AG04450 (cell line): Measurements from ENCODE around the gene FOXF2. TPM values are rescaled to one million over a fixed set of nuclear protein-coding genes. Genes with fewer than 3 reads are reported as not detected.

ENCODE experiments used
- CTCF ChIA-PET: fragments of 300-600, 350-600 bp; formaldehyde crosslinking; extraction: SDS; loops from one replicate; lab custom pipeline; 2022; ENCODE audit warnings: antibody characterized with exemption, inconsistent platforms; lab: Charles Lee
- POLR2A ChIA-PET: fragments of 350-600 bp; formaldehyde crosslinking; extraction: SDS; loops from one replicate; lab custom pipeline; 2021; ENCODE audit warnings: antibody characterized with exemption, inconsistent platforms; lab: Yijun Ruan, JAX
- DNase-seq: peaks from one replicate; pipeline ENCODE4 v3.0.0-alpha.2; 2011; ENCODE audit warnings: low read depth, low spot score
- H3K27ac ChIP-seq: one replicate; pipeline ENCODE4 v1.5.1; 2012; ENCODE audit warnings: low read depth, low read length, control low read depth
- H3K27me3 ChIP-seq: one replicate; pipeline ENCODE4 v1.6.0; 2012; ENCODE audit warnings: low read length; ENCODE audit not compliant: control insufficient read depth, insufficient read depth
- H3K4me3 ChIP-seq: 2 replicates; pipeline ENCODE4 v1.5.1; 2011; ENCODE audit warnings: mild to moderate bottlenecking, low read depth, low read length, control low read depth
- H3K9me3 ChIP-seq: 2 replicates; pipeline ENCODE4 v1.5.1; 2012; ENCODE audit warnings: low read length; ENCODE audit not compliant: control insufficient read depth, insufficient read depth
- polyA minus RNA-seq: library from RNA; depleted of rRNA, polyadenylated mRNA; stranded (reverse); fragments of >200 nt; gene quantifications from 2 replicates; pipeline ENCODE4 v1.2.3, GENCODE V29; 2011; rRNA and poly(A)+ RNA removed
- polyA plus RNA-seq: library from polyadenylated mRNA; depleted of rRNA; stranded (reverse); fragments of >200 nt; gene quantifications from 2 replicates; pipeline ENCODE4 v1.2.3, GENCODE V29; 2011; rRNA removed
- TF ChIP-seq, protein P1 (sequence below): IDR thresholded peaks from 2 replicates; pipeline ENCODE4 v1.5.1; 2011; ENCODE audit warnings: low read depth, low read length, control low read depth, inconsistent platforms

Gene FOXF2
- polyA plus RNA-seq (17.3 TPM in 2 replicates), polyA minus RNA-seq (13.0 and 13.8 TPM in 2 replicates)

DNA sequence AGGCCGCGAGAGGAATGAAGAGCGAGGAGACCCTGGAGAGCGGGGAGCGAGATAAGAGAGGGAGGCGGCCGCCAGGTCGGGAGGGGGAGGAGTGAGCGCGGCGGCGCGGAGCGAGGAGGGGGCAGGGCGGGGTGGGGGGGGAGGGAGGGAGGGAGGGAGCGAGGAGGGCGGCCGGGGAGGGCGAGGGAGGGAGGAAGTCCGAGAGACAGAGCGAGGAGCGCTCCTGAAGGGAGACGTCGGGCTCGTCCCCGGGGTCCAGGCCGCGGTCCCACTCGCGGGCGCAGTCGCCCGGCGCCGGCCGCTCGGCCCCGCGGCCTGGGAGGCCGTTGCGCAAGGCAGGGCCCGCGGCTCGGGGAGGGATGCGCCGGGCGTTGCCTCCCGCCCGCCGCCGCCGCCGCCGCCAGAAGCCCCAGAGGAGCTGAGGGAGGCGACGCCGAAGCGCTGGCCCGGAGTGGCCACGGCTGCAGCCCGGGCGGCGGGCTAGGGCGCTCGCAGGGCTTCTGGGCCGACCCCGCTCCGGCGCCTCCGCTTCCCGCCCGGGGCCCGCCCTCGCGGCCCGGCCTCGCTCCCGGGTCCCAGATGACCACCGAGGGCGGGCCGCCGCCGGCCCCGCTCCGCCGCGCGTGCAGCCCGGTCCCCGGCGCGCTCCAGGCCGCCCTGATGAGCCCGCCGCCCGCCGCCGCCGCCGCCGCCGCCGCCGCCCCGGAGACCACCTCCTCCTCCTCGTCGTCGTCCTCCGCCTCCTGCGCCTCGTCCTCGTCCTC, at the start of gene FOXF2:
FOXF2 (plus strand) TSS at position 208 of the 764 bp plus-strand sequence; CDS start at position 580, 372 bp downstream.
- Histone ChIP-seq H3K4me3 (peak within 1 kb of the TSS; percentile 76), H3K27me3 (no peaks in the 10 kb centered on the region), H3K9me3 (peaks cover 9% of the 10 kb centered on the region), H3K27ac (peak within 1 kb of the TSS; percentile 39)
- ChIA-PET POLR2A (no interaction called here), CTCF (interaction anchor here (1.1 kb wide), 1 partner anchor 477 kb away, joined by 4 read pairs; no protein-coding TSS in a partner anchor)
- DNase-seq: no peak
- TF ChIP-seq, protein P1, sequence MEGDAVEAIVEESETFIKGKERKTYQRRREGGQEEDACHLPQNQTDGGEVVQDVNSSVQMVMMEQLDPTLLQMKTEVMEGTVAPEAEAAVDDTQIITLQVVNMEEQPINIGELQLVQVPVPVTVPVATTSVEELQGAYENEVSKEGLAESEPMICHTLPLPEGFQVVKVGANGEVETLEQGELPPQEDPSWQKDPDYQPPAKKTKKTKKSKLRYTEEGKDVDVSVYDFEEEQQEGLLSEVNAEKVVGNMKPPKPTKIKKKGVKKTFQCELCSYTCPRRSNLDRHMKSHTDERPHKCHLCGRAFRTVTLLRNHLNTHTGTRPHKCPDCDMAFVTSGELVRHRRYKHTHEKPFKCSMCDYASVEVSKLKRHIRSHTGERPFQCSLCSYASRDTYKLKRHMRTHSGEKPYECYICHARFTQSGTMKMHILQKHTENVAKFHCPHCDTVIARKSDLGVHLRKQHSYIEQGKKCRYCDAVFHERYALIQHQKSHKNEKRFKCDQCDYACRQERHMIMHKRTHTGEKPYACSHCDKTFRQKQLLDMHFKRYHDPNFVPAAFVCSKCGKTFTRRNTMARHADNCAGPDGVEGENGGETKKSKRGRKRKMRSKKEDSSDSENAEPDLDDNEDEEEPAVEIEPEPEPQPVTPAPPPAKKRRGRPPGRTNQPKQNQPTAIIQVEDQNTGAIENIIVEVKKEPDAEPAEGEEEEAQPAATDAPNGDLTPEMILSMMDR: no peak

DNA sequence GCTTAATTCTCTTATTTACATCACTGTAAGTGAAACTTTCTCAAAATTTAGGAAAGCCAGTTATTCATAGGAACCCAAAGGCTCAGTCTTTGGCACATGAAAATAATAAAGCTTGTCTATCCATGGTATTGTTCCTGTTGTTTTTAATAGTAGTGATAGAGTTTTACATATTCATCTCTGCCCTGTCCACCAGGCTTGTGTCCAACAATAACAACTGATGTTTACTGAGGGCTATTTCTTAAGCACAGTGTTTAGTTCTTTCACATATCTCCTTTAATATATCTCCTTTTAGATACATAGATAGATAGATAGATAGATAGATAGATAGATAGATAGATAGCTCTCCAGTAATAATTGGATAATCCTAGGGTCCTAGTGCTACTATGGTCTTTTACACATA, 43.3 kb upstream of the FOXF2 start:
- CTCF ChIA-PET: interaction anchor here (1.0 to 1.6 kb wide), 2 partner anchors 10 to 35 kb away, joined by 3 to 12 read pairs; no protein-coding TSS in a partner anchor
- POLR2A ChIA-PET: interaction anchor here (0.6 kb wide), 1 partner anchor 10 kb away, joined by 5 read pairs; no protein-coding TSS in a partner anchor
- H3K9me3 ChIP-seq: no peaks in the 10 kb centered on the region
- no peak overlapping the region for H3K4me3 ChIP-seq
- no peak for DNase-seq
- no peaks in the 10 kb centered on the region for H3K27me3 ChIP-seq
- H3K27ac ChIP-seq: no peak overlapping the region
- TF ChIP-seq, protein P1: no peak

DNA sequence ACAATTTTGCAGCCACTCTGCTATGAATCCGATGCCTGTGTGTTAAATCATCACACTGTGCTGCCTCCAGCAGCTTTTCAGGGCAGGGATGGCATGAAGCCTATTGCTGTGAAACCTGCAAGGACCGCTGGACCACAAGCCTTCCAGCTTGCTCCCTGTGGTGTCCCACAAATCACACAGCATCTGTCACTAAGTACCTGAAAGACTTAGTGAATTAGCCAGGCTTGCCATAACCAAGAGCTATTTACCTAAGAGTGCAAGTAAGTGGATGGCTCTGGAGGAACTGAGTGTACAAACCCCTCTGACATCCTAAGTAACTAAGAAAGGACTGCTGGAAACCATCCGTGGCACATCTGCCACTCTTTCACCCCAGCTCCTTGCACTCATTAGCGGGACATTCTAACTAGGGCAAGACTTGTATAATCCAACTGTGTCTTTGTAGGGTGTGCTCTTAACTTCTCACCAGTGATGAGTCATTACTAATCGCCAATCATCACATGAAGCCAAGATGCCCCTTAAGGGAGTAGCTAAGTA, 42.8 kb upstream of the FOXF2 start:
- no peak overlapping the region for H3K27ac ChIP-seq
- POLR2A ChIA-PET: interaction anchor here (0.6 kb wide), 1 partner anchor 10 kb away, joined by 5 read pairs; no protein-coding TSS in a partner anchor
- no peak overlapping the region for H3K4me3 ChIP-seq
- TF ChIP-seq, protein P1: no peak
- CTCF ChIA-PET: interaction anchor here (0.7 to 1.7 kb wide), 4 partner anchors 11 to 754 kb away, joined by 3 to 12 read pairs (median 4); no protein-coding TSS in a partner anchor
- DNase-seq: no peak
- no peaks in the 10 kb centered on the region for H3K9me3 ChIP-seq
- no peaks in the 10 kb centered on the region for H3K27me3 ChIP-seq

DNA sequence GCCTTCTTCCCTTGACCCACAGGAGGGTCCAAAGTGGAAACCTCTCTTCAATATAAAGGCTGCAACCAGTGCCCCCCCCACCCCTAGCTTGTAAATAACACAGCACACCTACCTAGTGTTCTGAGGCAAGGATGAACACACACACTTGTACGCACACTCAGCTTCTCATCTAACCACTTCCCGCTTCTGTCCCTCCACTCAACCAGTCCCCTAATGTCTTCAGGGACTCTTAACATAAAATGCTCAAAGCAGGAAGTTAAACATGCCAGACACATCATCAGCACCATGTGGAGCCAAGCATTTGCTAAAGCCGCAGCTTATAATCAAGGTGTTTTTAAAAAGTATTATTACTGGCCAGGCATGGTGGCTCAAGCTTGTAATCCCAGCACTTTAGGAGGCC, 42.2 kb upstream of the FOXF2 start:
- H3K9me3 ChIP-seq: no peaks in the 10 kb centered on the region
- no peak for DNase-seq
- H3K27ac ChIP-seq: no peak overlapping the region
- CTCF ChIA-PET: interaction anchor here (0.7 to 1.7 kb wide), 4 partner anchors 11 to 754 kb away, joined by 3 to 12 read pairs (median 4); no protein-coding TSS in a partner anchor
- H3K4me3 ChIP-seq: no peak overlapping the region
- POLR2A ChIA-PET: no interaction called here
- no peaks in the 10 kb centered on the region for H3K27me3 ChIP-seq
- TF ChIP-seq, protein P1: no peak
